ENCODE measurements around the gene PLA2G6.

Gene PLA2G6

GRCh38 chr22:38138961-38139360 lies 42.7 kb downstream of the PLA2G6 start:
- in situ Hi-C loops (cut with HindIII; ENCODE audit: low sequenced_read_pairs): no loop called here
- TF ChIP-seq CTCF (IDR thresholded peaks at IDR 0.05; ENCODE audit: low read depth, low read length, missing control alignments): no peak
- H3K4me3 ChIP-seq (ENCODE audit: low read depth, low read length): no peak overlapping the region
- no peak for DNase-seq (ENCODE audit: low read depth)

- no peak overlapping the region for H3K4me3 ChIP-seq (ENCODE audit: low read depth, low read length)
- in situ Hi-C loops (cut with HindIII; ENCODE audit: low sequenced_read_pairs): no loop called here
- TF ChIP-seq CTCF (IDR thresholded peaks at IDR 0.05; ENCODE audit: low read depth, low read length, missing control alignments): no peak
- no peak for DNase-seq (ENCODE audit: low read depth)
These were observed 43.5 kb downstream of the PLA2G6 start for GRCh38 chr22:38137876-38138687.

- no peak overlapping the region for H3K4me3 ChIP-seq (ENCODE audit: low read depth, low read length)
- no peak for TF ChIP-seq CTCF (IDR thresholded peaks at IDR 0.05; ENCODE audit: low read depth, low read length, missing control alignments)
- in situ Hi-C loops (cut with HindIII; ENCODE audit: low sequenced_read_pairs): no loop called here
- no peak for DNase-seq (ENCODE audit: low read depth)
These were observed 45.0 kb downstream of the PLA2G6 start for GRCh38 chr22:38136607-38137006.

- no peak for TF ChIP-seq CTCF (IDR thresholded peaks at IDR 0.05; ENCODE audit: low read depth, low read length, missing control alignments)
- in situ Hi-C loops (cut with HindIII; ENCODE audit: low sequenced_read_pairs): no loop called here
- H3K4me3 ChIP-seq (ENCODE audit: low read depth, low read length): no peak overlapping the region
- peak; percentile 38 for DNase-seq (ENCODE audit: low read depth)
These were observed 46.4 kb downstream of the PLA2G6 start for GRCh38 chr22:38135133-38135706.

- in situ Hi-C loops (cut with HindIII; ENCODE audit: low sequenced_read_pairs): no loop called here
- no peak for DNase-seq (ENCODE audit: low read depth)
- no peak for TF ChIP-seq CTCF (IDR thresholded peaks at IDR 0.05; ENCODE audit: low read depth, low read length, missing control alignments)
- H3K4me3 ChIP-seq (ENCODE audit: low read depth, low read length): no peak overlapping the region
These were observed 48.3 kb downstream of the PLA2G6 start for GRCh38 chr22:38133331-38133730.

- DNase-seq (ENCODE audit: low read depth): no peak
- no peak overlapping the region for H3K4me3 ChIP-seq (ENCODE audit: low read depth, low read length)
- TF ChIP-seq CTCF (IDR thresholded peaks at IDR 0.05; ENCODE audit: low read depth, low read length, missing control alignments): no peak
- in situ Hi-C loops (cut with HindIII; ENCODE audit: low sequenced_read_pairs): no loop called here
These were observed 48.8 kb downstream of the PLA2G6 start for GRCh38 chr22:38132794-38133193.

All from astrocyte of the cerebellum (primary cell).